ENCODE results near the gene PPP1R14D. TPM values are rescaled to one million over a fixed set of nuclear protein-coding genes. Genes with fewer than 3 reads are reported as not detected.

Gene PPP1R14D
- total RNA-seq, 1 experiment from 2014 or later = 0.33 TPM

GRCh38 chr15:40825661-40826422 lies 2.7 kb downstream of the PPP1R14D start:
- Histone ChIP-seq H3K9ac (ENCODE audit: low read length) (peak overlapping the region; percentile 39; the same call in 1 of the 2 replicates), H4K20me1 (ENCODE audit: low read length) (no peaks in the 10 kb centered on the region), H3K4me3 (ENCODE audit: low read length) (peak overlapping the region; percentile 7; the same call in 1 of the 2 replicates), H3F3A (ENCODE audit: low read length, unreplicated experiment) (peaks cover 3% of the 10 kb centered on the region), H3K27ac (ENCODE audit: low read length) (peak overlapping the region; percentile 87), H3K4me2 (ENCODE audit: low read length) (peak overlapping the region; percentile 59), H3K36me3 (ENCODE audit: low read depth, low read length) (no peaks in the 10 kb centered on the region), H3K27me3 (ENCODE audit: low read length) (no peaks in the 10 kb centered on the region), H2AFZ (ENCODE audit: low read length) (no peak overlapping the region), H3K4me1 (ENCODE audit: insufficient read depth, low read length) (peaks cover 41% of the 10 kb centered on the region), H3K79me2 (ENCODE audit: low read length) (no peaks in the 10 kb centered on the region), H3K9me3 (ENCODE audit: low read length) (no peaks in the 10 kb centered on the region), H3K9me2 (replicated peaks; ENCODE audit: low read length) (no peaks in the 10 kb centered on the region)
- ChIA-PET CTCF (no interaction called here), POLR2A (ENCODE audit: unreplicated experiment) (no interaction called here)
- ATAC-seq (peak; percentile 36), DNase-seq (peak; percentile 81)
- BruUV-seq (replicated peaks) = no TSS peak
- no peak for TF ChIP-seq EZH2phosphoT487 (IDR thresholded peaks at IDR 0.05; ENCODE audit: borderline replicate concordance, low read length)
- TF ChIP-seq EZH2 (IDR thresholded peaks at IDR 0.05; ENCODE audit: low read length, unreplicated experiment) = no peak
- TF ChIP-seq CTCF (conservative IDR thresholded peaks at IDR 0.05; ENCODE audit: low read depth, low read length) = no peak
- intact Hi-C loops (cut with micrococcal nuclease) = no loop called here

GRCh38 chr15:40823572-40824343 lies 4.8 kb downstream of the PPP1R14D start:
- Histone ChIP-seq H3K27ac (ENCODE audit: low read length) (peak overlapping the region; percentile 87), H3F3A (ENCODE audit: low read length, unreplicated experiment) (peaks cover 3% of the 10 kb centered on the region), H2AFZ (ENCODE audit: low read length) (no peak overlapping the region), H3K4me1 (ENCODE audit: insufficient read depth, low read length) (peaks cover 39% of the 10 kb centered on the region), H3K4me2 (ENCODE audit: low read length) (peak overlapping the region; percentile 55), H3K36me3 (ENCODE audit: low read depth, low read length) (no peaks in the 10 kb centered on the region), H4K20me1 (ENCODE audit: low read length) (no peaks in the 10 kb centered on the region), H3K9me3 (ENCODE audit: low read length) (no peaks in the 10 kb centered on the region), H3K9me2 (replicated peaks; ENCODE audit: low read length) (no peaks in the 10 kb centered on the region), H3K27me3 (ENCODE audit: low read length) (no peaks in the 10 kb centered on the region), H3K79me2 (ENCODE audit: low read length) (no peaks in the 10 kb centered on the region), H3K9ac (ENCODE audit: low read length) (peak overlapping the region; percentile 20; the same call in 1 of the 2 replicates), H3K4me3 (ENCODE audit: low read length) (no peak overlapping the region)
- POLR2A ChIA-PET (ENCODE audit: unreplicated experiment) = no interaction called here
- CTCF ChIA-PET = interaction anchor here (0.6 to 1.2 kb wide), 2 partner anchors 38 to 70 kb away, joined by 3 to 4 read pairs; partner anchors contain the start of gene VPS18
- no peak for TF ChIP-seq EZH2 (IDR thresholded peaks at IDR 0.05; ENCODE audit: low read length, unreplicated experiment)
- TF ChIP-seq EZH2phosphoT487 (IDR thresholded peaks at IDR 0.05; ENCODE audit: borderline replicate concordance, low read length) = no peak
- peak; percentile 37; the same call in 1 of the 2 replicates for TF ChIP-seq CTCF (conservative IDR thresholded peaks at IDR 0.05; ENCODE audit: low read depth, low read length)
- DNase-seq = peak; percentile 96
- ATAC-seq = peak; percentile 94
- no TSS peak for BruUV-seq (replicated peaks)
- intact Hi-C loops (cut with micrococcal nuclease) = no loop called here
